Rectal smooth muscle tissue (tissue), 1 donor: ENCODE measurements around the gene PRKRA.
A peak's percentile ranks its signal among the peaks of the same experiment; 100 is the strongest.

Experiments used
- H3K27ac ChIP-seq: one replicate; pipeline ENCODE4 v1.7.0; 2013; ENCODE audit warnings: low read depth, low read length, inconsistent platforms
- H3K27me3 ChIP-seq: one replicate; pipeline ENCODE4 v1.7.0; 2013; ENCODE audit warnings: low read length; ENCODE audit not compliant: control insufficient read depth, insufficient read depth
- H3K36me3 ChIP-seq: one replicate; pipeline ENCODE4 v1.7.0; 2013; ENCODE audit warnings: low read length; ENCODE audit not compliant: control insufficient read depth, insufficient read depth
- H3K4me1 ChIP-seq: one replicate; pipeline ENCODE4 v1.7.0; 2013; ENCODE audit warnings: low read length; ENCODE audit not compliant: control insufficient read depth, insufficient read depth
- H3K4me3 ChIP-seq: one replicate; pipeline ENCODE4 v1.7.0; 2013; ENCODE audit warnings: low read length
- H3K9ac ChIP-seq: one replicate; pipeline ENCODE4 v1.7.0; 2013; ENCODE audit warnings: low read length

PRKRA gene

GRCh38 chr2:178450774-178451525, at the start of gene PRKRA, which contains the start of gene PJVK:
TSS of gene PRKRA (minus strand) at chr2:178451175. CDS start at chr2:178451030, 145 bp downstream.
TSS of gene PJVK (plus strand) at chr2:178451378. CDS start at chr2:178453410, 2,032 bp downstream.
- H3K27ac ChIP-seq = peak within 1 kb of the TSS; percentile 99
- peak within 1 kb of the TSS; percentile 94 for H3K9ac ChIP-seq
- H3K4me3 ChIP-seq = peak within 1 kb of the TSS; percentile 87
- H3K4me1 ChIP-seq = peaks cover 12% of the 10 kb centered on the region
- H3K36me3 ChIP-seq = peaks cover 3% of the 10 kb centered on the region
- no peaks in the 10 kb centered on the region for H3K27me3 ChIP-seq

DNA sequence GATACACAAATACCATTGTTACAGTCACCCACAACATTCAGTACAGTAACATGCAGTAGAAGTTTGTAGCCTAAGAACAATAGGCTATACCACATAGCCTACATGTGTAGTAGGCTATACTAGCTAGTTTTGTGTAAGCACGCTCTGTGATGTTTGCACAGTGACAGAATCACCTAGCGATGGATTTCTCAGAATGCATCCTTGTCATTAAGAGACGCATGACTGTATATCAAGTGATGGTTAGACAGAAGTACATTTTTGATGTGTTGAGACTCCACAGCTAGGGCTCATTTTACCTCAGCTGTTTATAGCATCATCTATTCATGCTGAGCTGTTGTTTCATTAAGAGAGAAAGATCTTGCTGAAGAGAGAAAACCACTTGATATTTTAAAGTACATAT, 48.7 kb upstream of the PRKRA start:
- H3K36me3 ChIP-seq = peaks cover 22% of the 10 kb centered on the region

GRCh38 chr2:178498137-178498536, 47.2 kb upstream of the PRKRA start:
- Histone ChIP-seq H3K4me3 (no peak overlapping the region), H3K36me3 (peaks cover 30% of the 10 kb centered on the region)

More for the DNA sequence above, 48.7 kb upstream of the PRKRA start:
- H3K9ac ChIP-seq = no peak overlapping the region
- no peak overlapping the region for H3K4me3 ChIP-seq
- no peak overlapping the region for H3K27ac ChIP-seq
- no peaks in the 10 kb centered on the region for H3K27me3 ChIP-seq
- no peaks in the 10 kb centered on the region for H3K4me1 ChIP-seq

DNA sequence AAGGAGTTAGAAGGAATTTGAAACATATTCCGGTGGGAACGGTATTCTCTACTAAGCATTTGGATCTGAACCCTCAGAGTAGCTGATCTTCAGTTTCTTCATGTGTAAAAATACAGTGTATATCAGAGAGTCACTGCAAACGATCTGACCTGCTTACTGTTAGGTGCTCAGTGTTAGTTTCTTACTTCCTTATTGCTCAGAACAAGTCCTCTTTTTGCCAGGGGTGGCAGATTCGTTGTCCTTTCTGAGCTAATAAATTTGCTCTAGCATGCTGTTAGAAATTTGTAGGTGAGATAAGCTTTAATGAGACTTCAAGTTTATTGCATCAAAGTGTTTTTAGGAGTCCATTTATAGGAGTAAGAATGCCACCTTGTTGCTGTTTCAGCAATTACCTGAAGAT, 45.1 kb upstream of the PRKRA start:
- H3K27ac ChIP-seq = no peak overlapping the region
- H3K9ac ChIP-seq = no peak overlapping the region
- H3K36me3 ChIP-seq = peaks cover 28% of the 10 kb centered on the region

More at GRCh38 chr2:178498137-178498536, 47.2 kb upstream of the PRKRA start:
- H3K9ac ChIP-seq = no peak overlapping the region
- H3K27me3 ChIP-seq = no peaks in the 10 kb centered on the region
- no peak overlapping the region for H3K27ac ChIP-seq
- no peaks in the 10 kb centered on the region for H3K4me1 ChIP-seq

GRCh38 chr2:178491612-178492011, 40.6 kb upstream of the PRKRA start:
- H3K27ac ChIP-seq = no peak overlapping the region
- H3K4me1 ChIP-seq = no peaks in the 10 kb centered on the region
- H3K36me3 ChIP-seq = peaks cover 17% of the 10 kb centered on the region
- no peaks in the 10 kb centered on the region for H3K27me3 ChIP-seq
- no peak overlapping the region for H3K9ac ChIP-seq
- no peak overlapping the region for H3K4me3 ChIP-seq

More for the DNA sequence above, 45.1 kb upstream of the PRKRA start:
- Histone ChIP-seq H3K27me3 (no peaks in the 10 kb centered on the region), H3K4me3 (no peak overlapping the region), H3K4me1 (no peaks in the 10 kb centered on the region)

GRCh38 chr2:178485356-178485755, 34.4 kb upstream of the PRKRA start:
- H3K4me1 ChIP-seq = peaks cover 16% of the 10 kb centered on the region
- H3K4me3 ChIP-seq = no peak overlapping the region
- no peak overlapping the region for H3K9ac ChIP-seq
- no peak overlapping the region for H3K27ac ChIP-seq
- H3K27me3 ChIP-seq = no peaks in the 10 kb centered on the region
- no peaks in the 10 kb centered on the region for H3K36me3 ChIP-seq

DNA sequence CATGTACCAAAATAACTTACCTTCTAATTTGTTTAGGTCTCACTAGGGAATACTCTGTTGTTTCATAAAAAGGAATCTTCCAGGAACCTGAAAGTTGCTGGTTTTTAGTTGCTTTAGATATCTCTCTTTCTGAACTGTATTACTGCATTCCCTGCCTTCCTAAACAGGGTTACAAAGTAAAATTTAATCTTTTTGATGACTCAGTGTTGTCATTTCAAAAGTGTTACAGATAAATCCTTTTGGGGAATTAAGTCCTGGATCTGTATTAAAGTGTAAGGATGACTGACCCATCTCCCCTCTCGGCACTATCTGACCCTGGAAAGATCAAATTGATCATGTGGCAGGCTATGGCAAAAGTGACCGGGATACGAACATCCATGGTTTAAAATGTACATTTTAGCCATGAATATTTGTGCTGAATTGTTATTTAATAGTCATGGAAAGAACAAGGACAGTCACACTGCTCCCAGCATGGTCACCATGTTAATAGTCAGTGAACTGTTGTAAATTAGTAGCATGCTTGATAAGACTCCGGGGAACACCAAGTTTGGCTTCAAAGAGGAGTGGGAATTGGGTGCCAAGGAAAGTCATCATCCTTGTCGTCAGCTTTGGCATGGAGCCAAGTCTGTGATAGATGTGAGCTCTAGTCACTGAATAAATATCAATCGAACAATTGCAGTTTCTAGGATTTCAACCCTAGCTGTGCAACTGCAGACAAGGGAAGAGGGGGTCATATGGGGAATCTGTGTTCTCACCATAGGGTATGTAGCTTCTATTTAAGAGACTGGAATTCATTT, 33.5 kb upstream of the PRKRA start:
- H3K36me3 ChIP-seq = no peaks in the 10 kb centered on the region
- H3K27me3 ChIP-seq = no peaks in the 10 kb centered on the region
- H3K27ac ChIP-seq = no peak overlapping the region
- H3K4me3 ChIP-seq = no peak overlapping the region
- H3K4me1 ChIP-seq = peaks cover 20% of the 10 kb centered on the region
- H3K9ac ChIP-seq = no peak overlapping the region

DNA sequence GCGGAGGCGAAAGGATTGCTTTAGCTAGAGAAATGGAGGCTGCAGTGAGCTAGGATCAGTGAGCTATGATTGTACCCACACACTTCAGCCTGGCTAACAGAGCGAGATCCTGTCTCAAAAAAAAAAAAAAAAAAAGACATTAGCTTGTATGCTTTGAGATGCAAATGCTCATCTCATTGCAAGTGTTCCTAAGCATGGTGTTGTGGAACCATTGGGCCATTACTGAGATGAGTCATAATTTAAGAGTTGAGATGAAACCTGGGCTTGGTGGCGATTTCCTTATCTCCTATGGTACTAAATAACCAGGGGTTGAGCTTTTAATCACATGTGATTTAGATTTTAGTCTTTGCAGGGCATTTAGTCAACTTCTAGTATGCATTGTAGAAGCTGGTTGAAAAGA, 31.5 kb upstream of the PRKRA start:
- no peak overlapping the region for H3K4me3 ChIP-seq
- H3K4me1 ChIP-seq = peaks cover 20% of the 10 kb centered on the region
- no peaks in the 10 kb centered on the region for H3K27me3 ChIP-seq
- H3K9ac ChIP-seq = no peak overlapping the region
- H3K36me3 ChIP-seq = no peaks in the 10 kb centered on the region
- no peak overlapping the region for H3K27ac ChIP-seq

DNA sequence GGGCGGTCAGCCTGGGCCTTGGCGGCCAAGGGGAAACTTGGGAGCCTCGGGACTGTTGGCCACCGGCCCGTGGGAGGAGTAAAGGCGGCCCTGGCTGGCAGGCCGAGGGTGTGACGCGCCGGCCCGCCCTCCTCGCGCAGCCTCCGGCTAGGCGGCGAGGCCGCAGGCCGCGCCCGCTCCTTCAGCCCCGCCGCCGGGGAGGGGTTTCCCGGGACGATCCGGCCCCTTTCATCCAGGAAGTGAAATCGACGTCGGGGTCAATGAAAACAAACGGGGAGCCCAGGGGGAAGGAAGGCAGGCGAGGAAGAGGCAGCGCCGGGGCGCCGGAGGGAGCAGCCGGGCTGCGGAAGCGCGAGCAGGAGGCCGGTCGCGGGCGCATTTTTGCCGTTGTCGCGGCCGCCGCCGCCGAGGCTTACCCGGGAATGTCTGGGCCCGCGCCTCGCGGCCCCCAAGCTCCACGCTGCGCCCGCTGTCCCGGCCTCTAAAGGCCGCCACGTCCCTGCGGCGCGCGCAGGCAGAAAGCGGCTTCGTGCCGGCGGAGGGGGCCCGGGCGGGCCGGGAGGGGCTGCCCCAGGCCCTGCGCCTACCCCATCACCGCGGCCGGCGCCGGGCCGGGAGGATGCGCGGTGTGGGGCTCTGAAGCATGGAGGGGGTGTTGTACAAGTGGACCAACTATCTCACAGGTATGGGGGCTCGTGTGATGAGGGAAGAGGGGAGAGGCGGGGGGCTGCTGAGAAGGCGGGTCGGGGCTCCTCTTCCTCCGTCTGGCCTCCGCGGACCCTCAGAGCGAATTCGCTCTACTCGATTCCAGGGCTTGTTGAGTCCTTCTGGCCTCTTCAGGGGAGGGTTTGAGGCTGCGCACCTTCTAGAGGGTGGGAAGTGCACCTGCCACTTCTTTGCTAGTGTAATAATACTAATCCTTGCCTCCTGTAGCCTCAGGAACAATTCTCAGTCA, 29.5 kb upstream of the PRKRA start, which contains the start of gene PLEKHA3:
PLEKHA3 (plus strand) TSS at position 231 of the 955 bp plus-strand sequence; CDS start at position 644, 413 bp downstream.
- Histone ChIP-seq H3K27ac (peak within 1 kb of the TSS; percentile 90), H3K4me3 (peak within 1 kb of the TSS; percentile 88), H3K9ac (peak within 1 kb of the TSS; percentile 63), H3K4me1 (peaks cover 20% of the 10 kb centered on the region), H3K27me3 (no peaks in the 10 kb centered on the region), H3K36me3 (no peaks in the 10 kb centered on the region)

GRCh38 chr2:178479758-178480226, 28.8 kb upstream of the PRKRA start:
- Histone ChIP-seq H3K4me1 (peaks cover 20% of the 10 kb centered on the region), H3K27me3 (no peaks in the 10 kb centered on the region), H3K9ac (no peak overlapping the region), H3K4me3 (peak overlapping the region; percentile 52), H3K27ac (peak overlapping the region; percentile 90), H3K36me3 (no peaks in the 10 kb centered on the region)

DNA sequence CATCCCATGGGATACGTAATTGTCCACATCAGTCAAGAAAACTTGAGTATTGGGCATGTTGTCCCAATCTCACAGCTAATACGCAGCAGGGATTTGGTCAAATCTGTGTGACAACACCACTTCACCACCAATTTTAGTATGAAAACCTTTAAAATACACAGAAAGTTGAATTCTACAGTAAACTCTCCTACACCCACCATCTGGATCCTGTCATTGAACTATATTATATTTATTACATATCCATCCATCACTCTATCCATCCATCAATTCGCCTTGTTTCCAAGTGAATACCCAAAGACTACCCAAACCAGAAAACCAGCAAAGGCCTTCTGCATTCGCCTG, 28.3 kb upstream of the PRKRA start:
- no peaks in the 10 kb centered on the region for H3K27me3 ChIP-seq
- H3K27ac ChIP-seq = peak overlapping the region; percentile 90
- H3K36me3 ChIP-seq = no peaks in the 10 kb centered on the region
- peak overlapping the region; percentile 83 for H3K4me3 ChIP-seq
- H3K9ac ChIP-seq = no peak overlapping the region
- peaks cover 17% of the 10 kb centered on the region for H3K4me1 ChIP-seq
